GDM1 (cell line): ENCODE measurements around the gene PLCB1.

Experiments
- DNase-seq: peaks from one replicate; lab custom pipeline; 2025; lab: John Stamatoyannopoulos, UW

Gene PLCB1

GRCh38 chr20:8246153-8246552 lies 114.1 kb downstream of the PLCB1 start:
- no peak for DNase-seq

GRCh38 chr20:8246716-8247115 lies 114.7 kb downstream of the PLCB1 start:
- no peak for DNase-seq

- no peak for DNase-seq
Observed at GRCh38 chr20:8248051-8248450, 116.0 kb downstream of the PLCB1 start.

GRCh38 chr20:8249634-8250033 lies 117.6 kb downstream of the PLCB1 start:
- no peak for DNase-seq

GRCh38 chr20:8250539-8251200 lies 118.6 kb downstream of the PLCB1 start:
- no peak for DNase-seq

- no peak for DNase-seq
Observed at GRCh38 chr20:8251201-8251575, 119.1 kb downstream of the PLCB1 start.

- no peak for DNase-seq
Observed at GRCh38 chr20:8254911-8255582, 123.0 kb downstream of the PLCB1 start.

- no peak for DNase-seq
Observed at GRCh38 chr20:8255945-8256632, 124.0 kb downstream of the PLCB1 start.

GRCh38 chr20:8260837-8261251 lies 128.8 kb downstream of the PLCB1 start:
- no peak for DNase-seq

GRCh38 chr20:8262721-8263120 lies 130.7 kb downstream of the PLCB1 start:
- no peak for DNase-seq

- no peak for DNase-seq
Observed at GRCh38 chr20:8265588-8265987, 133.5 kb downstream of the PLCB1 start.

GRCh38 chr20:8267009-8267408 lies 134.9 kb downstream of the PLCB1 start:
- no peak for DNase-seq

- no peak for DNase-seq
Observed at GRCh38 chr20:8271727-8272126, 139.7 kb downstream of the PLCB1 start.

GRCh38 chr20:8272766-8273165 lies 140.7 kb downstream of the PLCB1 start:
- DNase-seq, result peak; percentile 6

- DNase-seq, result no peak
Observed at GRCh38 chr20:8284902-8285301, 152.8 kb downstream of the PLCB1 start.

- no peak for DNase-seq
Observed at GRCh38 chr20:8287340-8287739, 155.3 kb downstream of the PLCB1 start.

GRCh38 chr20:8291200-8291599 lies 159.1 kb downstream of the PLCB1 start:
- no peak for DNase-seq

- no peak for DNase-seq
Observed at GRCh38 chr20:8291873-8292272, 159.8 kb downstream of the PLCB1 start.

GRCh38 chr20:8292793-8293192 lies 160.7 kb downstream of the PLCB1 start:
- DNase-seq, result no peak

GRCh38 chr20:8293750-8294149 lies 161.7 kb downstream of the PLCB1 start:
- DNase-seq, result no peak

- DNase-seq, result no peak
Observed at GRCh38 chr20:8296536-8296935, 164.5 kb downstream of the PLCB1 start.

- DNase-seq, result no peak
Observed at GRCh38 chr20:8298426-8299043, 166.5 kb downstream of the PLCB1 start.

- DNase-seq, result no peak
Observed at GRCh38 chr20:8299921-8300320, 167.9 kb downstream of the PLCB1 start.
